Stimulated activated CD4-positive, alpha-beta T cell treated with anti-CD3 and anti-CD28 coated beads, Interleukin-4, amount 100 ng/mL, for 24 hours (primary cell): Measurements from ENCODE around the gene EPG5.

Source experiments
- DNase-seq: peaks from one replicate; pipeline ENCODE4 v3.0.0-alpha.2; 2020

Gene EPG5

DNA sequence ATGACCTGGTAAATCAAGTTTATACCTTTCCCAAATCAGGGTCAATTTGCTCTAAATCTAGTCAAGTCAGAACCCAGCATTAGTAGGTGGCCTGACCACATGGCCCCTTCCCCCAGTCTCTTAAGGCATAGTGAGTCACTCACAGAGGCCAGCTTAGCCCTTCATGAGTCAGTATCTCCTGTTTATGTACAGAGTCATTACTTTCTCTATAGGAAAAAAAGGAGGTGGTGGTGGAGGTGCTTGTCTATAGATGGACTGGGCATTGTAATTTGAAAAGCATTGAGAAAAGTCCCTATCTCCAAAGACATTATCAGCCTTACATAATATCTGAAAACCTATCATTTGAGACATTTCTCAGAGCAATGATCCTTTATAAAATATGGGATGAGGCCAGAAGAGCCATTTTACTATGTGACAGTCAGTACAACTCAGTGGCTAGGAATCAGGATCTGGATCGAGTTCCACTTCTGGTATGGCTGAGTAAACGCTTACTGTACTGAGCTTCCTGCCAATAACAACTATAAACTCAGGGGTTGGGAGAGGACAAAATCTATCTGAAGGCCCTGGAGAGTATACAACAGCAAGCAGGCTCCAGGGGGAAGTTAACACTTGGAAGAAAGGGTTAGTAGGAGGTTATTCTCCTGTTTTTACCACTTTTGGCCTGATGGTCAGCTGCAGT, 164.2 kb downstream of the EPG5 start:
- no peak for DNase-seq

DNA sequence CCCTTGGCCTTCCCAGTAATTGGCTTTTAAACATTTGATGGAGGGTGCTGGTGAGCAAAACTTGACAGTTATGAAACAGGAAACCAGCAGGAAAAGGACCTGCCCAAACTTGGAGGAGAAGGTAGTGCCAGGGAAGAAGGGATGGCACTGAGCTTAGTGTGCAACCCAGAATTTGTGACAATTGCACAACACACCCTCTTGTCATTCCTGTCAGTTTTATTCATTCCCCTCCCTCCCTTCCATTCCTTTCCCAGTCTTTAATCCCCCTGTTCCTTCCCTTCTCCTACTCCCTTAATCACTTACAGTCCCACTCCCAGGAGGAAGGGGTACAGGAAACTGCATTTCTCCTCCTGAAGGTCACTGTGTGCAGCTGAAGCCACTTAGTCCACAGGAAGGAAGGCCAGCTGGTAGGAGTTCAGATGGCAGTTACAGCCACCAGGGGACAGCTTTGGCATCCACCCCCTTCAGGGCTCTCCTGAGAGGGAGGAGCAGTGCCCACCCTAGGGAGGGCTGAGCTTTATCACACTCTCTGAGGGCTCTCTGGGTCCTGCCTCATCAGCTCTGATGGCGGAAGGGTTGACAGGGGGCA, 165.6 kb downstream of the EPG5 start:
- no peak for DNase-seq
